Measurements from ENCODE around the gene KY. TPM values are rescaled to one million over a fixed set of nuclear protein-coding genes. Genes with fewer than 3 reads are reported as not detected.

KY gene
- total and polyA plus RNA-seq, 2 donors (not counting 1 experiment from before 2014, with no cell fraction given): not detected

- Histone ChIP-seq H3K9ac (ENCODE audit: low read length) (no peak overlapping the region), H2AFZ (ENCODE audit: insufficient read depth, low read depth, low read length, poor library complexity, severe bottlenecking) (no peak overlapping the region), H3K4me1 (ENCODE audit: control insufficient read depth in 2 of 2, insufficient read depth in 2 of 2, low read length in 2 of 2) (no peaks in the 10 kb centered on the region), H3K4me2 (replicated peaks; ENCODE audit: low read depth, low read length, poor library complexity, severe bottlenecking) (no peak overlapping the region), H3K79me2 (ENCODE audit: control insufficient read depth, insufficient read depth, low read length) (no peaks in the 10 kb centered on the region), H4K20me1 (ENCODE audit: control insufficient read depth, insufficient read depth, low read length, poor library complexity, severe bottlenecking) (no peaks in the 10 kb centered on the region), H3K36me3 (replicated peaks in 1 of 2; ENCODE audit: control extremely low read depth in 1 of 2, control insufficient read depth in 1 of 2, extremely low read depth in 1 of 2, insufficient read depth in 2 of 2, low read length in 1 of 2) (no peaks in the 10 kb centered on the region), H3K27me3 (replicated peaks in 1 of 4; ENCODE audit: control extremely low read depth in 1 of 4, control insufficient read depth in 3 of 4, insufficient read depth in 4 of 4, low read length in 3 of 4) (no peaks in the 10 kb centered on the region), H3K9me3 (ENCODE audit: control extremely low read depth in 1 of 3, control insufficient read depth in 2 of 3, insufficient read depth in 1 of 3, low read length in 2 of 3) (no peaks in the 10 kb centered on the region), H3K27ac (ENCODE audit: low read length in 2 of 2) (no peak overlapping the region), H3K4me3 (ENCODE audit: control extremely low read depth in 1 of 5, extremely low read depth in 1 of 5, insufficient read depth in 1 of 5, low read depth in 2 of 5, low read length in 4 of 5) (no peak overlapping the region)
- ATAC-seq (ENCODE audit: low read depth) (no peak), DNase-seq (no peak)
- Mint-ChIP-seq H3K27ac (no peak overlapping the region), H3K9me3 (ENCODE audit: insufficient read depth) (no peaks in the 10 kb centered on the region), H3K27me3 (peaks cover 2% of the 10 kb centered on the region), H3K4me3 (no peak overlapping the region), H3K4me1 (no peaks in the 10 kb centered on the region)
- CTCF ChIA-PET: no interaction called here
- intact Hi-C loops (cut with micrococcal nuclease): no loop called here
- POLR2A ChIA-PET: no interaction called here
- WGBS (ENCODE audit: insufficient coverage): 89% methylated on average over 5 of the region's 7 CpGs
- no peak for TF ChIP-seq EZH2 (IDR thresholded peaks at IDR 0.05; ENCODE audit: borderline replicate concordance, insufficient read depth, low read depth, low read length, poor library complexity, severe bottlenecking)
- TF ChIP-seq, protein P1, sequence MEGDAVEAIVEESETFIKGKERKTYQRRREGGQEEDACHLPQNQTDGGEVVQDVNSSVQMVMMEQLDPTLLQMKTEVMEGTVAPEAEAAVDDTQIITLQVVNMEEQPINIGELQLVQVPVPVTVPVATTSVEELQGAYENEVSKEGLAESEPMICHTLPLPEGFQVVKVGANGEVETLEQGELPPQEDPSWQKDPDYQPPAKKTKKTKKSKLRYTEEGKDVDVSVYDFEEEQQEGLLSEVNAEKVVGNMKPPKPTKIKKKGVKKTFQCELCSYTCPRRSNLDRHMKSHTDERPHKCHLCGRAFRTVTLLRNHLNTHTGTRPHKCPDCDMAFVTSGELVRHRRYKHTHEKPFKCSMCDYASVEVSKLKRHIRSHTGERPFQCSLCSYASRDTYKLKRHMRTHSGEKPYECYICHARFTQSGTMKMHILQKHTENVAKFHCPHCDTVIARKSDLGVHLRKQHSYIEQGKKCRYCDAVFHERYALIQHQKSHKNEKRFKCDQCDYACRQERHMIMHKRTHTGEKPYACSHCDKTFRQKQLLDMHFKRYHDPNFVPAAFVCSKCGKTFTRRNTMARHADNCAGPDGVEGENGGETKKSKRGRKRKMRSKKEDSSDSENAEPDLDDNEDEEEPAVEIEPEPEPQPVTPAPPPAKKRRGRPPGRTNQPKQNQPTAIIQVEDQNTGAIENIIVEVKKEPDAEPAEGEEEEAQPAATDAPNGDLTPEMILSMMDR (IDR thresholded peaks at IDR 0.05): no peak
Measured at GRCh38 chr3:134694946-134695543, 44.2 kb upstream of the KY start.

DNA sequence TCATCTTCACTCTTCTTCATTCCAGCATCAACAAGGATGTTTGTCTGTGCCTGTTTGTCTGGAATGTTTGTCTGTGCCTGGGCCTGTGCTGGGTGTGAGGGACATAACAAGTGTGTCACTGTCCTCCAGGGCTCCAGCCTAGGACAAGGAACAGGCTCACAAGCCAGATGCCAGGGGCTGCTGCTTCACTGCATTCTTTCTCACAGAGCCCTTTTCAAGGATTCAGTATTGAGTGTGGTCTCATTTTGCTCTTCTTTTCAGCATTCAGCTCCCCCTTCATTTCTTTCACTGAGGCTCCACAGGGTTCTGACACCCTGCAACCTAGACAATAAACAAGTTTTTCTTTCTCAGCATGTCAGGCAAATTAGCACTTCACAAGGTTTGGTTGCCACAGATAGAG, 43.6 kb upstream of the KY start:
- ChIA-PET POLR2A (no interaction called here), CTCF (no interaction called here)
- no peaks in the 10 kb centered on the region for H3K4me1 Mint-ChIP-seq
- Histone ChIP-seq H3K4me3 (ENCODE audit: control extremely low read depth in 1 of 5, extremely low read depth in 1 of 5, insufficient read depth in 1 of 5, low read depth in 2 of 5, low read length in 4 of 5) (no peak overlapping the region), H3K4me1 (ENCODE audit: control insufficient read depth in 2 of 2, insufficient read depth in 2 of 2, low read length in 2 of 2) (no peaks in the 10 kb centered on the region), H3K36me3 (replicated peaks in 1 of 2; ENCODE audit: control extremely low read depth in 1 of 2, control insufficient read depth in 1 of 2, extremely low read depth in 1 of 2, insufficient read depth in 2 of 2, low read length in 1 of 2) (no peaks in the 10 kb centered on the region), H3K4me2 (replicated peaks; ENCODE audit: low read depth, low read length, poor library complexity, severe bottlenecking) (no peak overlapping the region), H2AFZ (ENCODE audit: insufficient read depth, low read depth, low read length, poor library complexity, severe bottlenecking) (no peak overlapping the region), H3K27ac (ENCODE audit: low read length in 2 of 2) (no peak overlapping the region), H3K27me3 (replicated peaks in 1 of 4; ENCODE audit: control extremely low read depth in 1 of 4, control insufficient read depth in 3 of 4, insufficient read depth in 4 of 4, low read length in 3 of 4) (no peaks in the 10 kb centered on the region), H3K9ac (ENCODE audit: low read length) (no peak overlapping the region), H3K9me3 (ENCODE audit: control extremely low read depth in 1 of 3, control insufficient read depth in 2 of 3, insufficient read depth in 1 of 3, low read length in 2 of 3) (no peaks in the 10 kb centered on the region), H4K20me1 (ENCODE audit: control insufficient read depth, insufficient read depth, low read length, poor library complexity, severe bottlenecking) (no peaks in the 10 kb centered on the region), H3K79me2 (ENCODE audit: control insufficient read depth, insufficient read depth, low read length) (no peaks in the 10 kb centered on the region)
- no peak overlapping the region for H3K27ac Mint-ChIP-seq
- H3K9me3 Mint-ChIP-seq (ENCODE audit: insufficient read depth): no peaks in the 10 kb centered on the region
- ATAC-seq (ENCODE audit: low read depth) (no peak), DNase-seq (no peak)
- H3K27me3 Mint-ChIP-seq: peaks cover 2% of the 10 kb centered on the region
- H3K4me3 Mint-ChIP-seq: no peak overlapping the region
- TF ChIP-seq, protein P1 (IDR thresholded peaks at IDR 0.05): no peak
- no peak for TF ChIP-seq EZH2 (IDR thresholded peaks at IDR 0.05; ENCODE audit: borderline replicate concordance, insufficient read depth, low read depth, low read length, poor library complexity, severe bottlenecking)
- intact Hi-C loops (cut with micrococcal nuclease): no loop called here

All from B cell (primary cell).